Amygdala (tissue), 56 donors: Measurements from ENCODE around the gene NXPH1.

ENCODE experiments used
- DNase-seq, 56 donors: peaks; one replicate each; lab custom pipeline; 2025; lab: John Stamatoyannopoulos, UW

NXPH1 gene

DNA sequence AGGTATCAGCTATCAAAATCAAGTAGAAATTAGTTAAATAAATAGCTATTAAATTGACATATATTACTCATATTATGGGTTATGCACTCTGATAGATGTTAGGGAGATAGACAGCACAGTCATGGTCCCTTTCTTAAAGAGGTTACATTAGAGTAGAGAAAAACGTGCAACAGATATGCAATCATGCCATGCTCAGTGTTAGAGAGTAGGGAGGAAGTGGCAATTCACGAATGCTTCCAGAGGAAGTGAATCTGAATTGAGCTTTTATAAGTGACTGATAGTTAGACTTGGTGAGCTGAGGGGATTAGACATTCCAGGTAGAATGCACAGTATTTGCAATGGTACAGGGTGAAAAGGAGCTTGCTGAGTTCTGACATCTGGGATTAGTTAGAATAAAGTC, 349.8 kb downstream of the NXPH1 start:
- DNase-seq = no peak

DNA sequence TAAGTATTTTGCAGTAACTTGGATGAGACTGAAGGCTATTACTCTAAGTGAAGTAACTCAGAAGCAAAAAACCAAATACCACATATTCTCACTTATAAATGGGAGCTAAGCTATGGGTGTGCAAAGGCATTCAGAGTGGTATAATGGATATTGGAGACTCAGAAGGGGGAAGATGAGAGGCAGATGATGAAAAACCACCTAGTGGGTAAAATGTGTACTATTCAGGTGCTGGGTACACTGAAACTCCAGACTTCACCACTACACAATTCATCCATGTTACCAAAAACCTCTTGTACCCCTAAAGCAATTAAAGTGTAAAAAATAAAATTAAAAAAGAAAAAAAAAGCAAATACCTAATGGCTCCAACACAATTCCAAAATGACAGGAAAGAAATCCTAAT, 351.7 kb downstream of the NXPH1 start:
- DNase-seq = no peak

DNA sequence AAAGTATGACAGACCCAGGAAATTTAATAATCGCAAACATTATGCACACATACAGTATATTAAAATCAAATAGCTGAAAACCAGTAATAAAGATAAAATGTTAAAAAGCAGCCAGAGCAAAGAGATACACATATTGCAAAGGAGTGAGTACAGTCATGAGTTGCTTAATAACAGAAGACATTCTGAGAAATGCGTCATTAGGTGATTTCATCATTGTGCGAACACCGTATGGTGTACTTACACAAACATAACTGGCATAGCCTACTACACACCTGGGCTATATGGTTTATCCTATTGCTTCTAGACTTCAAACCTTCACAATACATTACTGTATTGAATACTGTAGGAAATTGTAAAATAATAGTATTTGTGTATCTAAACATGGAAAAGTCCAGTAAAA, 367.6 kb downstream of the NXPH1 start:
- no peak for DNase-seq
